K562 (cell line): ENCODE data around the gene SAMD8. TPM values are rescaled to one million over a fixed set of nuclear protein-coding genes. Genes with fewer than 3 reads are reported as not detected.
A peak's percentile ranks its signal among the peaks of the same experiment; 100 is the strongest.

ENCODE experiments used
- ATAC-seq: fragments of 200-7000 bp; cut with Tn5 transposase; 3 replicates; pipeline ENCODE4 v1.9.1; 2020; ENCODE audit warnings: moderate library complexity
- BruUV-seq: library from RNA; stranded (reverse); fragments of 400-500 nt; replicated peaks from 2 replicates; lab custom pipeline; 2021; lab: Mats Ljungman, UMichigan
- CTCF ChIA-PET: fragments of 300-600 bp; formaldehyde crosslinking; extraction: SDS; loops from one replicate; lab custom pipeline; 2021; ENCODE audit warnings: low intra/inter-chr PET ratio; lab: Yijun Ruan, JAX
- POLR2A ChIA-PET: fragments of 300-600, 350-650 bp; sonication (Branson Sonifier 250); formaldehyde crosslinking; extraction: SDS; loops from one replicate; lab custom pipeline; 2021; ENCODE audit warnings: antibody characterized with exemption, inconsistent platforms; lab: Yijun Ruan, JAX
- DNase-seq, 4 experiments: peaks; one replicate each; pipeline versions ENCODE4 v3.0.0 to v3.0.0-alpha.2; 2011 to 2018; ENCODE audit warnings: low spot score in 3 of 4, mixed read lengths in 3 of 4; ENCODE audit errors: extremely low read depth in 1 of 4
- FAIRE-seq: peaks from 2 replicates; lab custom pipeline; 2011; peaks lifted over from hg19 to GRCh38; lab: Jason Lieb, UNC
- H2AFZ ChIP-seq: 2 replicates; pipeline ENCODE4 v1.6.0; 2011; ENCODE audit warnings: low read depth, low read length, control low read depth, inconsistent platforms
- H3K27ac ChIP-seq: fragments of 200-600 bp; 3 replicates; pipeline ENCODE4 v1.8.0; 2011; ENCODE audit warnings: low read depth, mild to moderate bottlenecking, control low read depth, inconsistent platforms, low read length, moderate library complexity, mixed read lengths; ENCODE audit errors: extremely low read depth
- H3K27me3 ChIP-seq, 2 experiments: fragments of 300-600 bp in 1 of 2; 2 replicates in 1 of 2; 3 replicates in 1 of 2; pipeline versions ENCODE4 v1.6.0 to v1.8.0; 2011; ENCODE audit warnings: inconsistent platforms in 2 of 2, low read length in 2 of 2, mild to moderate bottlenecking in 1 of 2, mixed read lengths in 1 of 2, moderate library complexity in 1 of 2; ENCODE audit not compliant: control insufficient read depth in 2 of 2, insufficient read depth in 2 of 2
- H3K36me3 ChIP-seq: fragments of 300-600 bp; 3 replicates; pipeline ENCODE4 v1.8.0; 2011; ENCODE audit warnings: mild to moderate bottlenecking, low read length, inconsistent platforms; ENCODE audit not compliant: control insufficient read depth, insufficient read depth
- H3K4me1 ChIP-seq, 2 experiments: fragments of 200-600 bp in 1 of 2; replicated peaks in 1 of 2; 2 replicates in 1 of 2; 3 replicates in 1 of 2; pipeline versions ENCODE4 v1.5.1 to v1.8.0; 2011; ENCODE audit warnings: inconsistent platforms in 2 of 2, low read length in 2 of 2, mild to moderate bottlenecking in 1 of 2, mixed read lengths in 1 of 2, moderate library complexity in 1 of 2; ENCODE audit not compliant: control insufficient read depth in 2 of 2, insufficient read depth in 2 of 2
- H3K4me2 ChIP-seq: 2 replicates; pipeline ENCODE4 v1.6.1; 2011; ENCODE audit warnings: low read length, control low read depth, inconsistent platforms, mixed read lengths; ENCODE audit not compliant: insufficient read depth
- H3K4me3 ChIP-seq: fragments of 200-600 bp; sonication (generic), shearing (Covaris generic); 2 replicates; pipeline ENCODE4 v1.5.1; 2016; ENCODE audit warnings: control low read depth, inconsistent platforms
- H3K79me2 ChIP-seq: fragments of 200-600 bp; 3 replicates; pipeline ENCODE4 v1.8.0; 2011; ENCODE audit warnings: low read length, inconsistent platforms; ENCODE audit not compliant: control insufficient read depth, insufficient read depth
- H3K9ac ChIP-seq, 2 experiments: 2 replicates each; pipeline versions ENCODE4 v1.6.0 to v1.6.1; 2011; ENCODE audit warnings: low read depth in 2 of 2, low read length in 2 of 2, control low read depth in 1 of 2, inconsistent platforms in 1 of 2, mild to moderate bottlenecking in 1 of 2, mixed read lengths in 1 of 2; ENCODE audit not compliant: insufficient read depth in 1 of 2
- H3K9me1 ChIP-seq: one replicate; pipeline ENCODE4 v1.6.0; 2011; ENCODE audit warnings: inconsistent platforms, mild to moderate bottlenecking, low read length, moderate library complexity; ENCODE audit not compliant: control insufficient read depth, insufficient read depth
- H3K9me3 ChIP-seq: replicated peaks from 2 replicates; pipeline ENCODE4 v1.5.1; 2011; ENCODE audit warnings: low read depth, low read length, inconsistent platforms; ENCODE audit not compliant: control insufficient read depth, insufficient read depth
- H4K20me1 ChIP-seq: replicated peaks from 2 replicates; pipeline ENCODE4 v1.6.1; 2011; ENCODE audit warnings: low read length, inconsistent platforms, mixed read lengths; ENCODE audit not compliant: control insufficient read depth, insufficient read depth
- ASH1L ChIP-seq: fragments of 450-650 bp; IDR thresholded peaks from 2 replicates; pipeline ENCODE4 v1.6.1; 2018; ENCODE audit warnings: borderline replicate concordance, mild to moderate bottlenecking, low read depth; ENCODE audit not compliant: partially characterized antibody
- BRF1 ChIP-seq: IDR thresholded peaks from 3 replicates; pipeline ENCODE4 v1.6.1; 2011; ENCODE audit warnings: borderline replicate concordance, mild to moderate bottlenecking; ENCODE audit not compliant: insufficient read length; ENCODE audit errors: extremely low read depth
- C11orf30 ChIP-seq: fragments of 450-650 bp; IDR thresholded peaks from 2 replicates; pipeline ENCODE4 v1.6.1; 2016; ENCODE audit warnings: low read depth, mild to moderate bottlenecking
- CBX3 ChIP-seq, 2 experiments: IDR thresholded peaks; 1 replicate in 1 of 2; 2 replicates in 1 of 2; pipeline ENCODE4 v1.6.1; 2012; ENCODE audit warnings: inconsistent platforms in 2 of 2, low read length in 2 of 2, borderline replicate concordance in 1 of 2, control low read depth in 1 of 2
- CREBBP ChIP-seq: IDR thresholded peaks from one replicate; pipeline ENCODE4 v1.6.1; 2012; ENCODE audit warnings: low read depth, mild to moderate bottlenecking, control low read depth, inconsistent platforms, low read length
- RFX5 ChIP-seq: IDR thresholded peaks from 2 replicates; pipeline ENCODE4 v1.6.1; 2011; ENCODE audit warnings: low read depth, mild to moderate bottlenecking, improper control_type of control experiment, low read length
- SMARCC2 ChIP-seq: fragments of 450-650 bp; IDR thresholded peaks from 2 replicates; pipeline ENCODE4 v1.6.1; 2017; ENCODE audit warnings: antibody characterized with exemption, moderate library complexity, mild to moderate bottlenecking, low read depth
- SREBF2 ChIP-seq: sonication (generic); formaldehyde crosslinking; IDR thresholded peaks from 2 replicates; pipeline ENCODE4 v1.4.0; 2020; ENCODE audit warnings: mild to moderate bottlenecking, missing genetic modification reagents
- ZNF384 ChIP-seq: IDR thresholded peaks from 2 replicates; pipeline ENCODE4 v1.6.1; 2012; ENCODE audit warnings: low read depth, low read length, improper control_type of control experiment
- ZNF445 ChIP-seq: fragments of 250-450 bp; sonication (Bioruptor Pico); IDR thresholded peaks from 2 replicates; pipeline ENCODE4 v1.4.0; 2020; ENCODE audit warnings: low read depth, mild to moderate bottlenecking, moderate library complexity
- ZNF583 ChIP-seq: fragments of 250-450 bp; sonication (Bioruptor Pico); IDR thresholded peaks from 2 replicates; pipeline ENCODE4 v1.4.0; 2020
- WGBS: fragments of 100-300 bp; shearing (Covaris generic); methylation state at CpG from one replicate; pipeline ENCODE4 v1.1.6; 2016; ENCODE audit warnings: low coverage, mixed read lengths; ENCODE audit not compliant: insufficient coverage; ENCODE audit errors: missing lambda C conversion rate; 5-methylcytosine and 5-hydroxymethylcytosine counted together
- in situ Hi-C: fragments of 300-500 bp; cut with MboI; formaldehyde crosslinking; loops from 4 replicates; pipeline ENCODE4 v1.15.0; 2018; ENCODE audit warnings: inconsistent platforms, mixed read lengths
- intact Hi-C: fragments of 100-400 bp; cut with micrococcal nuclease; formaldehyde crosslinking; loops from 2 replicates; pipeline ENCODE4 v1.14.2; 2022
- polyA plus RNA-seq, 8 experiments: library from polyadenylated mRNA; depleted of rRNA in 4 of 8; stranded (reverse) in 5 of 8; unstranded in 3 of 8; fragments of >200 nt; fragmentation: Nextera tagmentation in 2 of 8; fragmentation: Illumina TruSeq in 1 of 8; extraction: Ambion mirVana in 2 of 8; extraction: Trizol in 1 of 8; gene quantifications; 2 replicates each; pipeline versions ENCODE4 v1.2.1 to v1.2.3, GENCODE V29; 2011 to 2014; ENCODE audit warnings: inconsistent platforms in 1 of 8, missing spikeins in 1 of 8
- total RNA-seq, 7 experiments: library from RNA; depleted of rRNA in 6 of 7; stranded (reverse); fragments of >200 nt in 6 of 7; fragmentation: Illumina TruSeq in 2 of 7; extraction: Trizol in 2 of 7; gene quantifications; 2 replicates each; pipeline versions ENCODE4 v1.2.1 to v1.2.3, GENCODE V29; 2011 to 2021; ENCODE audit warnings: low replicate concordance in 1 of 7
- TF ChIP-seq, protein P1 (sequence below), 2 experiments: fragments of 450-650 bp; conservative IDR thresholded peaks; 2 replicates each; pipeline ENCODE4 v1.6.1; 2017; ENCODE audit warnings: mild to moderate bottlenecking in 2 of 2, moderate library complexity in 2 of 2
- TF ChIP-seq, protein P2 (sequence below): sonication (generic); formaldehyde crosslinking; IDR thresholded peaks from 2 replicates; pipeline ENCODE4 v1.8.0; 2022; ENCODE audit warnings: missing genetic modification reagents, mild to moderate bottlenecking, moderate library complexity, borderline replicate concordance
- TF ChIP-seq, protein P3 (sequence below): fragments of 450-650 bp; IDR thresholded peaks from 2 replicates; pipeline ENCODE4 v1.6.1; 2016; ENCODE audit warnings: missing biosample characterization, missing genetic modification characterization

Gene SAMD8
- total and polyA plus RNA-seq, 9 of the 15 experiments (the other 6 are each of a cell fraction or from before 2014, with no cell fraction given), result 2.7 to 16.1 (median 6.2) TPM

DNA sequence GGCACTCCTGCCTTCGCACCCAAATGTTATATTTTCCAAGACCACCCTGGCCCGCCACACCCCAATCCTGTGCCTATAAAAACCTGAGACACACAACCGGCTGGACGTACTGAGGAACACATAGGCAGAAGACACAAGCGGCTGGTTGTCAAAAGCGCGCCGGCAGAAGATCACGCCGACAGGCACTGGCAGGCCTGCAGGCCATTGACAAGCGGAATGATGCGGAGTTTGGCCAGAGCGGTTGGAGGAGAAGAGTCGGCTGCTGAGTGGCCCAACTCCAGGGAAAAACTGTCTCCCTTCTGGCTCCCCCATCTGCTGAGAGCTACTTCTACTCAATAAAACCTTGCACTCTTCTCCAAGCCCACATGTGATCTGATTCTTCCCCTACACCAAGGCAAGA, 39.7 kb upstream of the SAMD8 start (continued):
- no peak for TF ChIP-seq BRF1
- TF ChIP-seq, protein P1, sequence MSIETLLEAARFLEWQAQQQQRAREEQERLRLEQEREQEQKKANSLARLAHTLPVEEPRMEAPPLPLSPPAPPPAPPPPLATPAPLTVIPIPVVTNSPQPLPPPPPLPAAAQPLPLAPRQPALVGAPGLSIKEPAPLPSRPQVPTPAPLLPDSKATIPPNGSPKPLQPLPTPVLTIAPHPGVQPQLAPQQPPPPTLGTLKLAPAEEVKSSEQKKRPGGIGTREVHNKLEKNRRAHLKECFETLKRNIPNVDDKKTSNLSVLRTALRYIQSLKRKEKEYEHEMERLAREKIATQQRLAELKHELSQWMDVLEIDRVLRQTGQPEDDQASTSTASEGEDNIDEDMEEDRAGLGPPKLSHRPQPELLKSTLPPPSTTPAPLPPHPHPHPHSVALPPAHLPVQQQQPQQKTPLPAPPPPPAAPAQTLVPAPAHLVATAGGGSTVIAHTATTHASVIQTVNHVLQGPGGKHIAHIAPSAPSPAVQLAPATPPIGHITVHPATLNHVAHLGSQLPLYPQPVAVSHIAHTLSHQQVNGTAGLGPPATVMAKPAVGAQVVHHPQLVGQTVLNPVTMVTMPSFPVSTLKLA (conservative IDR thresholded peaks at IDR 0.05), result no peak

DNA sequence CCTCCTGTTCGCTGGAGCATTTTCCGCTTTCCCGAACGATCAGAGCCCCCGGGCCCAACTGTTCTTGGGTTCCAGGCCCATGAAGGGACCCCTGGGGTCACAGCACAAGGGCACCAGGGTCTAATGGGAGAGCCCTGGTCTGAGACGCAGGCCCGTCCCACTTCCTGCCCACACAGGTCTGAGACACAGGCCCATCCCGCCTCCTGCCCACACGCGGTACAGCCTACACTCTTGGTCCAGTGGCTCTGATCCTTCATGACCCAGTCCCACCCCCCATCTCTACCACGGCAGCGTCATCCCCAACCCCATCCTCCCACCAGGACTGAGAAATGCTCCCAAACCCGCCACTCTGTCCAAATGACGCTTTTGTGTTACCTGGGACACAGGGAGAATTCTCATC, 38.7 kb upstream of the SAMD8 start:
- Histone ChIP-seq H3K9me3 (no peaks in the 10 kb centered on the region), H3K9me1 (no peaks in the 10 kb centered on the region), H4K20me1 (no peaks in the 10 kb centered on the region), H3K27ac (no peak overlapping the region), H3K4me3 (no peak overlapping the region), H2AFZ (0 out of 2 replicates have a peak overlapping the region, but pooled peaks have one; percentile 26), H3K9ac (no peak overlapping the region), H3K36me3 (no peaks in the 10 kb centered on the region), H3K27me3 (no peaks in the 10 kb centered on the region; a peak in 1 of 5 replicates), H3K4me2 (no peak overlapping the region), H3K4me1 (peaks cover 0 to 9% of the 10 kb centered on the region in 2 experiments; a peak in 2 of 5 replicates), H3K79me2 (no peaks in the 10 kb centered on the region)
- DNase-seq (no peak), FAIRE-seq (no peak), ATAC-seq (no peak)
- 50% methylated on average over 12 of the region's 14 CpGs for WGBS
- intact Hi-C loops, result no loop called here
- no TSS peak for BruUV-seq
- ChIA-PET CTCF (no interaction called here), POLR2A (no interaction called here)
- in situ Hi-C loops, result no loop called here
- TF ChIP-seq, protein P2, sequence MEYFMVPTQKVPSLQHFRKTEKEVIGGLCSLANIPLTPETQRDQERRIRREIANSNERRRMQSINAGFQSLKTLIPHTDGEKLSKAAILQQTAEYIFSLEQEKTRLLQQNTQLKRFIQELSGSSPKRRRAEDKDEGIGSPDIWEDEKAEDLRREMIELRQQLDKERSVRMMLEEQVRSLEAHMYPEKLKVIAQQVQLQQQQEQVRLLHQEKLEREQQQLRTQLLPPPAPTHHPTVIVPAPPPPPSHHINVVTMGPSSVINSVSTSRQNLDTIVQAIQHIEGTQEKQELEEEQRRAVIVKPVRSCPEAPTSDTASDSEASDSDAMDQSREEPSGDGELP, result no peak
- TF ChIP-seq CREBBP, result no peak
- TF ChIP-seq C11orf30, result no peak
- TF ChIP-seq ZNF445 (CRISPR knock-in tag), result no peak
- TF ChIP-seq ZNF583 (CRISPR knock-in tag), result no peak
- TF ChIP-seq CBX3 (IDR thresholded peaks at IDR 0.05; ENCODE audit: borderline replicate concordance in 1 of 2, low read length in 2 of 2), result no peak
- no peak for TF ChIP-seq SMARCC2
- no peak for TF ChIP-seq RFX5
- no peak for TF ChIP-seq ASH1L
- TF ChIP-seq ZNF384, result no peak
- TF ChIP-seq, protein P3, sequence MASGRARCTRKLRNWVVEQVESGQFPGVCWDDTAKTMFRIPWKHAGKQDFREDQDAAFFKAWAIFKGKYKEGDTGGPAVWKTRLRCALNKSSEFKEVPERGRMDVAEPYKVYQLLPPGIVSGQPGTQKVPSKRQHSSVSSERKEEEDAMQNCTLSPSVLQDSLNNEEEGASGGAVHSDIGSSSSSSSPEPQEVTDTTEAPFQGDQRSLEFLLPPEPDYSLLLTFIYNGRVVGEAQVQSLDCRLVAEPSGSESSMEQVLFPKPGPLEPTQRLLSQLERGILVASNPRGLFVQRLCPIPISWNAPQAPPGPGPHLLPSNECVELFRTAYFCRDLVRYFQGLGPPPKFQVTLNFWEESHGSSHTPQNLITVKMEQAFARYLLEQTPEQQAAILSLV (tag), result no peak
- no peak for TF ChIP-seq SREBF2 (CRISPR knock-in tag)
